HG02642 (cell line): ENCODE measurements around the gene SDF4.

Source experiments
- ATAC-seq: cut with Tn5 transposase; IDR thresholded peaks from one replicate; pipeline ENCODE4 v1.9.1; 2021; ENCODE audit warnings: mild to moderate bottlenecking; ENCODE audit not compliant: unreplicated experiment, poor library complexity

The SDF4 gene

GRCh38 chr1:1231400-1232207 is at the start of gene SDF4:
Gene SDF4, minus strand, starts transcription at chr1:1232001. Its CDS starts 3,229 bp downstream, at chr1:1228772.
- peak; percentile 92 for ATAC-seq

GRCh38 chr1:1280782-1281481 is 49.1 kb upstream of the SDF4 start:
- no peak for ATAC-seq

- ATAC-seq = no peak
Observed at GRCh38 chr1:1279028-1279427, 47.2 kb upstream of the SDF4 start.

- no peak for ATAC-seq
Observed at GRCh38 chr1:1278620-1279019, 46.8 kb upstream of the SDF4 start.

GRCh38 chr1:1275836-1276235 is 44.0 kb upstream of the SDF4 start:
- ATAC-seq = no peak

GRCh38 chr1:1274931-1275431 is 43.2 kb upstream of the SDF4 start:
- no peak for ATAC-seq

GRCh38 chr1:1274299-1274930 is 42.6 kb upstream of the SDF4 start:
- ATAC-seq = peak; percentile 20

- ATAC-seq = peak; percentile 84
Observed at GRCh38 chr1:1273512-1274298, 41.9 kb upstream of the SDF4 start, which contains the start of gene UBE2J2. Gene UBE2J2, minus strand, starts transcription at chr1:1273854. Its CDS starts 5,862 bp downstream, at chr1:1267992.

- peak; percentile 4 for ATAC-seq
Observed at GRCh38 chr1:1273209-1273511, 41.4 kb upstream of the SDF4 start.

- peak; percentile 1 for ATAC-seq
Observed at GRCh38 chr1:1272341-1273208, 40.8 kb upstream of the SDF4 start.

- no peak for ATAC-seq
Observed at GRCh38 chr1:1270813-1271212, 39.0 kb upstream of the SDF4 start.

- no peak for ATAC-seq
Observed at GRCh38 chr1:1268284-1268682, 36.5 kb upstream of the SDF4 start.

- no peak for ATAC-seq
Observed at GRCh38 chr1:1267488-1268283, 35.9 kb upstream of the SDF4 start.

GRCh38 chr1:1264868-1265272 is 33.1 kb upstream of the SDF4 start:
- no peak for ATAC-seq

- ATAC-seq = no peak
Observed at GRCh38 chr1:1264026-1264425, 32.2 kb upstream of the SDF4 start.

GRCh38 chr1:1262758-1263157 is 31.0 kb upstream of the SDF4 start:
- no peak for ATAC-seq

- no peak for ATAC-seq
Observed at GRCh38 chr1:1262071-1262470, 30.3 kb upstream of the SDF4 start.

GRCh38 chr1:1260843-1261560 is 29.2 kb upstream of the SDF4 start:
- no peak for ATAC-seq
